HTERT RPE-1 (cell line): ENCODE measurements around the gene MTHFD1.

Experiments used
- in situ Hi-C: fragments of 300-500 bp; cut with MboI; formaldehyde crosslinking; loops from 4 replicates; pipeline ENCODE4 v1.14.3; 2020; ENCODE audit warnings: low sequenced_read_pairs

Gene MTHFD1

DNA sequence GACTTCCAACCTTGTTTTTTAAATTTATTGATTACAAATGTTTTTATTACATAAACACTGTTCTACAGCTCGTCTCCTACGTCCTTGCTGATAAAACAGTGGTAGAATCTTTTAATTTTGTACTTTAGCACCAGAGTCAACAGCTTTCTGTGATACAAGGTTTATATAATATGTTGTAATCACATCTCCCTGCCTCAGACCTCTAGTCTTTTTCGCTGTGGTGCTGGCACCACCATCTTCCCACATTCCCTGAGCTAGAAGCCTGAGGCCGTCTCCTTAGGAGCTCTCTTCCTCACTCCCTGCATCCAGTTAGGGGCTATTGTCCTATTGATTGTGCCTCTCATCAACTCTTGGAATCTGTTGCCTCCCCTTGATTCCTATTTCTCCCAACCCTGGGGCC is 17.1 kb downstream of the MTHFD1 start:
- in situ Hi-C loops, result no loop called here

DNA sequence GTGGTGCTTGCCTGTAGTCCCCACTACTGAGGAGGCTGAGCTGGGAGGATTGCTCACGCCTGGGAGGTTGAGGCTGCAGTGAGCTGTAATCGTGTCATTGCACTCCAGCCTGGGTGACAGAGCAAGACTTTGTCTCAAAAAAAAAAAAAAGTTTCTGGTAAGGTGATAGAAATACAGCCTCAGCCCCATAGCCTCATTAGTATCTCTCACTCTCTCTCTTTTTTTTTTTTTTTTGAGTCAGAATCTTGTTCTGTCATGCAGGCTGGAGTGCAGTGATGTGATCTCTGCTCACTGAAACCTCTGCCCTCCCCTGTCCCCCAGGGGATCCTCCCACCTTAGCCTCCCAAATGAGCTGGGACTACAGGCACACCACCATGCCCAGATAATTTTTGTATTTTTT is 19.2 kb downstream of the MTHFD1 start:
- in situ Hi-C loops, result no loop called here

DNA sequence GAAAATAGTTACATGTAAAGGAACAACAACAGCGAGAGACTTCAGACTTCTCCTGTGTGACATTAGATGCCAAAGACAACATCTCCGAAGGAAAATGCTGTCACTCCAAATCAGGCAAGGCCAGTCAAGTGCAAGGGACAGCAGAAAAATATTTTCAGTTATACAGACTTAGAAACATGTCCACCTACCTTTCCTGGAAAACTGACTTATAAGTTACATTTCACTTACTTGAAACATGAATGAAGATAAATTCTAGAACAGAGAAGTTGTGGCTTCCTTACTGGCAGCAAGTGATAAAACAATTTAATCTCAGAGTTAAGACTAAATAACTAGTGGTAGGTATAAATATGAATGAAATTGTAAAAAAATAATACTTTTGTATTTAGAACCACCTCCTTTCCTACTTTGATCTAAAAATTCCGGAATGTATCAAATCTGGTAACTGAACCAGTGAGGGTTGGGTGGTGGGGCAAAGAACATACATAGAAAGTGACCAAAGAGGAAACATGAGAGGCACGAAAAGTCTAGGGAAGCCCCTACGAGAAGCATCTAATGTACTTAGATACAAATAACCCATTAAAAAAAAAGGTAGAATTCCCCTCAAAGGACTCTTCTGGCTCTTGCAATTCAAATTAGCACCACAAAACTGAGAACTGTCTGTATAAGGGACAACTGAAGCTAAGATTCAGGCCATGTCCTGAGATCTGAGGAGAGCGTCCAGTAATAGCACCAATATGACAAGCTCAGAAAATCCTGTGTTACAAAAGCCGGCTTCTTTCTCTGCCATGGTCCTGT is 21.2 kb downstream of the MTHFD1 start:
- in situ Hi-C loops, result no loop called here

DNA sequence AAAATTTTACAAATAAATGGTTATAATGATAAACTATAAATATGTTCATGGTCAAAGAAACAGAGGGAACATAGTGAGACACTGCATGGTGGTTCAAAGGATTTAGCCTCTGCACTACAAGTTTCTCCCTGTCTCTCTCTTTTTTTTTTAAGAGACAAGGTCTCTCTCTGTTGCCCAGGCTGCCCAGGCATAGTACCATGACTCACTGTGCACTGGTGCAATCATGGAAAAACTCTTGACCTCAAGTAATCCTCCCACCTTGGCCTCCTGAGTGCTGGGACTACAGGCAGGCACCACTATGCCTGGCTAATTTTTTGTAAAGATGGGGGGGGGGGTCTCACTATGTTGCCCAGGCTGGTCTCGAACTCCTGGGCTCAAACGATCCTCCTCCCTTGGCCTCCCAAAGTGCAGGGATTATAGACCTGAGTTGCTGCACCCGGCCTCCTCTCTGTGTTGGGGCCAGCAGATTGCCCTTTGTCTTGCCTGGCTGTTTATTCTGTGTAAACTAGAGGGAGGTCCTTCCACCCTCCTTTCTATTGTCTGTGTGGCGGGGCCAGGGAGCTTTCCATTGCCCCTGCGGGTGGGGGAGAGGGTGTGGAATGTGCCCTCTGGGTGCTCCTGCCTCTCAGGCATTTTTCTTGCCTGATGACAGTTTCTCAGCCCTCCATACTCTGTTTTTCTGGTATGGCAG is 22.1 kb downstream of the MTHFD1 start:
- in situ Hi-C loops, result no loop called here

DNA sequence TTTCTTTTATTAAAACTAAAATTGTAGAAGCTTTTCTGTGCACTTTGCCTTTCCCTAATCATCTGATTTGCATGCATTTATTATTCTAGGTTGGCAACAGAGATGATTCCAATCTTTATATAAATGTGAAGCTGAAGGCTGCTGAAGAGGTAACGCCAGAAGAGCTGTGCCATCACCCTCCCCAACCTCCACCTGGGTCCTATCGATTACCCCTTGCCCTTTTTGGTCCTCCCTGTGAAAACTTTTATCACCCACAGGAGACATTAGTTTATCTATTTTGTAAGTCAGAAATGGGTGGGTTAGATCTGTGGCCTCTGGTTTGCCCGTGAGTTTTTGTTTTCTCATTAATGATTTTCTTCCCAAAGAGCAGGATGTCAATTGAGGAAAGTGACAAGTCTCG is 22.8 kb downstream of the MTHFD1 start:
- in situ Hi-C loops, result no loop called here

DNA sequence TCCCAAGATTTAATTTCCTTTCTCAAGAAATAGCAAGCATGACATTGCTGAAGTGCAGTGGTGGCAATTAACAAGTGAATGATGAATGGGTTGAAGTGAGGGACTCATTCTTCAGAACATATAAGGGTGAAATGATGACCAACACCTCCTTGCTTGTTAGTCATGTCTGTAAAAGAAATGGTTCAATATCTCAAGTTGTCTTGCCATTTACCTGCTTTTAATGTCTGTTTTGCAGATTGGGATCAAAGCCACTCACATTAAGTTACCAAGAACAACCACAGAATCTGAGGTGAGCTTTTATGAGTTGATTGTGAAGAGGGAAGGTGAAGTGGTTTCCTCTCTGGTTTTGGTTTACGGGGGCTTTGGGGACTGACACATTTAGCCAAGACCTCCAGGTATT is 24.1 kb downstream of the MTHFD1 start:
- in situ Hi-C loops, result no loop called here

DNA sequence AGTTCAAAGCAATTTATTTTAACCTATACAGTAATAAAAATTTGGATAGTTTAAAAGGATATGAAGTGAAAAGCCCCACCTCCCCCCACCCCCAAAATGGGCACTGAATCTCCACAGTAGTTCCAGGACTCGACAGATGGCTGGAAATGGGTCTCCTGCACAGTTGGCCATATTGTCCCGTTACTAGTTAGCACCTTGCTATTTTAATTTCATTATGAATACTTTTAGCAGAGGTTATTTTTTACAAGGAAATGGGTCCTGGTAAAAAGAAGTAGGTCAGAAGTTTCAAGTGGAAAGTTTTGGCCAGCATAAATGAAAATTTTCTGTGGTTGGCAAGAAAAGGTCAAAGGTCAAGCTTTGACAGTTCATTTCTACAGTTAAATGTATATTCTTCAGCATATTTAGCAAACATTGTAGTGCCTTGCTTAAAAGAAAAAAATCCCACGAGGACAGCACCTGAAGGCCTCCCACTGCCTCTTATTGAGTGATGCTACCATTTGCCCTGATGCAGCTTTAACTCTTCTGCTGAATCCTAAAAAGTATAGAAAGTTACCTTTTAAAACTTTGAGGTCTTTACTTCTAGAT is 28.3 kb downstream of the MTHFD1 start:
- in situ Hi-C loops, result no loop called here

DNA sequence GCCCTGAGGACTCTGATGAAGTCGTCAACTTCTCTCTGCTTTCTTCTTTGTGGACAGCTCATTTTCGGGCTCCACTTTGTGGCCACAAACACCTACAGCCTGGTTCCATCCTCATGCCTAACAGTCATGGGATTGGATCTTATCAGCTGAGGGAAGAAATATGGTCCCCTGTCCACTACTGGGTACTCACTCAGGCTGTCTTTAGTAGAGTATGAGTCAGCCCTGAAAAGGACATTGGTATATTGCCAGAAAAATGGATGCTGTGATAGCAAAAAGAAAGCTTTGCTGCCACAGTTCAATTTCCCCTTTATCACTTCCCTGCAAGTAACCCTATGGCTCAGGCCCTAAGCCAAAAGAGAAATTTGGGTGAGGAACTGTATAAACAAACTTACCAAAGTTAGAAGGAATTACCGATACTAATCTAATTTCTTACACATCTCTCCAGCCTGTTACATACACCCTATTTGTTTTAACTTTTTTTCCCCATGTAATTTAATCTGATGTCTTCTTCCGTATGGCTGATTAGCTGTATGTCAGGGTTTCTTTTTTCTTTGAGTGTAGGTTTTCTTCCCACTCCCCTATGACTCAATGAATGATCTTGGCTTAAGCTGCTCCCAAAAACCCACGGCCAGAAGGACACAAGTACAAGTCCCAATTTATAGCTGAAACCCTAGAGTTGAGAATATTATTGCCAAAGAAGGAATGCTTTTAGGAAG is 29.1 kb downstream of the MTHFD1 start:
- in situ Hi-C loops, result no loop called here

DNA sequence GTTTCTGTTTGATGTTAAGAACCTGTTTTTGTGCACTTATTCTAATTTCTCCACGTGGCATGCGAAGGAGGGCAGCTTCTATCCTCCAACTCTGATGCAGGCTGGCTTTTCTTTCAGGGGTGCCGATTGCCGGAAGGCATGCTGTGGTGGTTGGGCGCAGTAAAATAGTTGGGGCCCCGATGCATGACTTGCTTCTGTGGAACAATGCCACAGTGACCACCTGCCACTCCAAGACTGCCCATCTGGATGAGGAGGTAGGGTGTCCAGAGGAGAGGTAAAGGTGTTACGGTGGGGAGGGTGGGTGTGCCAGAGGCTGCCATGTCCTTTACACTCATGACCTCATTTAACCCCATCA is 29.6 kb downstream of the MTHFD1 start:
- in situ Hi-C loops, result no loop called here

DNA sequence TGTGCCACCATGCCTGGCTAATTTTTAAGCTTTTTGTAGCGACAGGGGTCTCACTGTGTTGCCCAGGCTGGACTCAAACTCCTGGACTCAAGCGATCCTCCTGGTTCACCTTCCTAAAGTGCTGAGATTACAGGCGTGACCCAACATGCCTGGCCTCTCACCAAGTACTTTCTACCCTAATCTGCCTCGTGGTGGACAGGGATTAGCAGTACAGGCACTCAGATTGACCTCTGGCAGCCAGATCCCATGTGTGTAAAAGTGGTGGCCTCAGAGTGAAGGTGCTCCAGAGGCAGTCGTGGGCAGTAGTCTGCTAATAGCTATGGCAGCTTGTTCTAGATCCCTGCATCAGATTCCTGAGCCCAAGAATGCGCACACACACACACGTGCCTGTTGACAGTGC is 30.9 kb downstream of the MTHFD1 start:
- in situ Hi-C loops, result no loop called here

DNA sequence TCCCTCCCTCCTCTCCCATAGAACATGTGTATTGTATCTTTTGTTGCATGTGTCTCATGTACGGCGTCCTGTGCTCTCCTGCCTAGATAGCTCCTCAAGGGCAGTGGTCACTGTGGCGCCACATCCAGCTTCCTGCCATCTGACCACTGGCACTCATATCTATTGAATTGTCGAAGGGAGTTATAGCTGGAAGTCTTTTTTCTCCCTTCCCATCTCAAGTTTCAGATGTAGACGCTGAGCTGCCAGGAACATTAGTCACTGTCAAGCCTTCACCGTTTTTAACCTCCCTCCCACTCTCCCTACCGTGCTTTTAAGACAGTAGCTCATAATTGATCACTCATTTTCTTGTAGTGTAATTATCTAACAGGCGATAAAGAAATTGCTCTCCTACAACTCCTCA is 33.0 kb downstream of the MTHFD1 start:
- in situ Hi-C loops, result no loop called here

DNA sequence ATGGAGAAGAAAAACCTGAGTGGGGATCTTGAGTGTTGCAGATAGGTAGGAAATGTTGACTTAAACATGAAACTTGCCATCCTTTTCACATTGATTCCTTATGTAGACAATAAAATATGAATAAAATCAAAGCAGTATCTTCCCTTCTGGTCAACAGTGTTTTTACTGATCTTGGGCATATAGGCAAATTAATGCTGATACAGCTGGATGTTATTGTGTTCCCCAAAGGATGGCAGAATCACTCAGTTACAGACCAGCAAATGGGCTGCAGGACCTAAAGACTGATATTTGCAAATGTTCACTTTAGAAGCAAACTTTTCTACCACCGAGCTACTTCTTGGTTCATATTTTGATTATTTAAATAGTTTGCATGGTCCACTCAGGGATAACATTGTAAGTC is 33.9 kb downstream of the MTHFD1 start:
- in situ Hi-C loops, result no loop called here

DNA sequence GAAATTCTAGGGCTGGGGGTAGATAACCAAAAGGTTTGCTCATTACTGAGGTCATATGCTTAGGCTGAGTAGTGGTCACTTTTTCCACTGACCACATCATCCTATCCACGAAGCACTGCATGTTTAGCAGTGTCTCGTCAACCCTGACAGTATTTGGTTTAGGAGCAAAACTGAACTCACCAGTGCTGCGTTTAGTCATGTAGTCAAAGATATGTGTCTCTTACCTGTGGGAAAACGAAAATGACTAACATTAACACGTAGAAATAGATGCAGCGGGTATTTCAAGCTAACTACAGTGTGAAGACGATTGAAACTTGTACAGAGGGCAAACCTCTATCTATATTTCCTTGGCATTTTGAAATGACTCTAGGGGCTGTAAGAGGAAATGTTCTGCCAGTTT is 34.6 kb downstream of the MTHFD1 start:
- in situ Hi-C loops, result no loop called here

DNA sequence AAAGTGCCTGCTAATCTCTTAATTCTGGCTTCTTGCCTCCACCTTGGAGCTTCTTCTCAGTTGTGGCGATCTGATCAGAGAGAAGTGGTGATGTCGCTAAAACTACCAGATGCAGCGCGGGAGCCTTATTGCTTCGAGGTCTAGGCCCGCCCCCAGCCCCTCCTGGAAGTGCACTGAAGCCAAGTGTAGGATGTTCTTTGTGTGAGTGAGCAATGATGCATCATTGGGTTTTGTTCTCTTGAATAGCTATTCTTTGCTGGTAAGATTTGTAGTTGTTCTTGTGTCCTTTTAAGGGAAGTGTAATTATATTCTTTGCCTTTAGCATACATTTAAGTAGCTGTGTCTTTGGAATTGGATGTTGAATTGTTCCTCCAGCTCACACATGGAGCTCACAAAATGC is 35.8 kb downstream of the MTHFD1 start:
- in situ Hi-C loops, result no loop called here

DNA sequence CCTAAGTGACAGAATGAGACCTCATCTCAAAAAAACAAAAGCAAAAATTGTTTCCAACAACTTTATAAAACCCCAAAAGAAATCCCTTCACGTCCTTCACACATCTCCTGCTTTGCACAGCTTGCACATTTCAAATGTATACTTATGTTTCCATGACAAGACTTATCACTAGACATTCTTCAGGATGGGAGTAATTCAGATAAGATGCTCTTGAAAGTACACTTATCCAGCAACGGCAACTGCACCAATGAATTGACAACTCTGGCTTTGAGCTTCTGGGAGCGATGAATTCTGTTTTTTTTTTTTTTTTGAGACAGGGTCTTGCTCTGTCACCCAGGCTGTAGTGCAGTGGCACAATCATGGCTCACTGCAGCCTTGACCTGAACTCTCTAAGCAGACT is 46.4 kb downstream of the MTHFD1 start:
- in situ Hi-C loops, result no loop called here

DNA sequence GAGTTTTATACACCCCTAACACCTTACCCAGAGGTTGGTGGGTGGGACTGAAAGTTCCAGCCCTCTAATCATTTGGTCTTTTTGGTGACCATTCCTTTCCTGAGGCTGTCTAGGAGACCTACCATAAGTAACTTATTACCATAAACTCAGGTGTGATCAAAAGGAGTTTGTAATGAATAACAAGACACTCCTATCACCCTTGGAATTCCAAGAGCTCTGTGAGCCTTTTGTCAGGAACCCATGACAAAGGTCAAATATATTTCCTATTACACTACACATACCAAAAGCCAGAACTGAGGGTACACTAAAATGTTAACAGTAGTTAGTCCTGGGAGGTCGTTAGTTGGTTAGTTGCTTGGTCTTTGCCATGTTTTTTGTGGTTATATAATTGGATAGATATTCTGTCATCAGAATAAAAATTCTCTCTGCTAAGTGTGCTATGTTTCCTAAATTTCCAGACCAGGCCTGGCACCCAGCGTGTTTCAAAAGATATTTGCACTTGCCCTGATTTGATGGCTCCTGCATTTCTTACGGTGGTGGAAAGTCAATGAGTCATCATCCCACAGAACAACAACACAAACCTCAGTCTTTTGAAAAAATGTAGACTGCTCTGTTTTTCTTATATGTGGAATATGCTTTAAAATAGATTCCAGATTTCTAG is 50.2 kb downstream of the MTHFD1 start:
- in situ Hi-C loops, result no loop called here

DNA sequence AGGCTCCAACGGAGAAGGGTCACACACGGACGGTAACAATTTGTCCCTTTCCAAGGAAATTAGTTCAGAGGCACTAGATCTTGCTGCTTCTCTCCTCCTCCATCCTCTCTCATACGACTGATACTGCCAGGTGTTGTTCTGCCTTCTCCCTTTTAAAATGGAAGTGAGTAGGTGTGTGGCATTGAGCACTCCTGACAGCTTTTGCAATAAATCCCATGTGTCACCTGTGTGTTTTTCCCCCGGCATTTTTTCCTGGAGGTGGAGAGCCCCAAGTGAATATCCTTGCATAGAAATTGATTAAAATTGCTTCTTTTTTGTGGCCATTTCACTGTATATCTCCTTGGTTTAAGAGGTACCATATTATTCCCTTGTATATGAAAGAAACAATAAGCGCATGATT is 51.0 kb downstream of the MTHFD1 start:
- in situ Hi-C loops, result no loop called here

DNA sequence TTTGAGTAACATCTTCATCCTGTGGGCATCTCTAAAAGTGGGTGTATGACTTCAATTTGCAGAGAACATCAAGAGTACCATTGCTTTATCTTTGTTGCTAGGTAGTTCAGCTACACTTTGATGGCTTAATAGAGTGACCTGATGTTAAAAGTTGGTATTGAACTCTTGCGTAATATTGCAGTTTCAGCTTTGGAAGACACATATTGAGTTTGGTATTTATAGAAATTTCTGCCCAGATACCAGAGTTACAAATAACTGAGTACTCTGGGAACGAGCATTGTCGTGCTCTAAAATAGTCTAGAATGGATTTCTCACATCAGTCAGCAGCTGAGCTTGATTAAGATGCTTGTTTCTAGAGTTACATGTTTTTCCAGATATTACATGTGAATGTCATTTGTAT is 52.3 kb downstream of the MTHFD1 start:
- in situ Hi-C loops, result no loop called here

DNA sequence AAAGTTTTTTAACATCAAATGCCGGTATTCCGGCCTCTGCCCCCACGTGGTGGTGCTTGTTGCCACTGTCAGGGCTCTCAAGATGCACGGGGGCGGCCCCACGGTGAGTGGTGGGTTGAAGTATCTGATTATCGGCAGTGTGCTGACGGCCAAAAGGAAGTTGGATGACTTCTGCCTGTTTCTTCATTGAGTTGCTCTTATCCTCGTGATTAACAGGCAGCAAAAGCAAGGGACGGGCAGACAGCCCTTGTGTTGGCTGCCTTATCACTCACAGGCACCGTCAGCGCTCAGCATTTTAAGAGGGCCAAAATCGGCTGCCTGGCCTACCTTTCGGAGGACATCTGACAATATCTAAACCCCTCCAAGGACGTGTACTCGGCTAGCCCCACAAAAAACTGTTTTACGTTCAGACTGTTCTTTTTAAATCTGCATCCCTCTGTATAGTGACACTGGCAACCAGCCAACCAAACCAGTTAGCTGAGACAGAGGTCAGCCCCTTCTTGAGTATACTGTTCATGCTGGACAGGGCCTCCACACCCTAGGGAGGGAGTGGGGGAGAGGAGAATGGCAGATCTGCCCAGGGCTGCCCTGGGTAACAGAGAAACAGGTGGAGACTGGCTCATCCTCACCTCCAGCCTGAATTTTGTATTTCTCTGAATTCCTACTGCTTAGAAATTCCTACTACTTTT is 54.3 kb downstream of the MTHFD1 start:
- in situ Hi-C loops, result no loop called here

DNA sequence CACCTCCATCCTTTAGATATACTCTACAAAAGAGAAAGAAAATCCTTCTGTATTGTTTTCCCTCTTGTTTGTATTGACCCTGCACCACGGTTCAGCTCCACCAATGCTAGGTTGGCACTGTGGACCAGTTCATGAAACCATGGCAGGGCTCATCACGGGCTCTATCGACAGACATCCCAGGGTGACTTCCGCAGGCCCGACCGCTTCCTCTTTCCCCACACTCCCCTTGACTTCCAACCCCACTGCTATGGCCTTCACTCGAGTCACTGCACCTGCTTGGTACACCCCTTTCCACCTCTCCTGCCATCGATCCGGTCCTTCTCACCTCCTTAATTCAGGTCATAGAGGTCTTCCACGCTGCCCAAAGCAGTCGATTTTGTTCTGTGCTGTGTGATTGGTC is 56.0 kb downstream of the MTHFD1 start:
- in situ Hi-C loops, result no loop called here
